ENCODE measurements around the gene SH3BGRL2.

The SH3BGRL2 gene

DNA sequence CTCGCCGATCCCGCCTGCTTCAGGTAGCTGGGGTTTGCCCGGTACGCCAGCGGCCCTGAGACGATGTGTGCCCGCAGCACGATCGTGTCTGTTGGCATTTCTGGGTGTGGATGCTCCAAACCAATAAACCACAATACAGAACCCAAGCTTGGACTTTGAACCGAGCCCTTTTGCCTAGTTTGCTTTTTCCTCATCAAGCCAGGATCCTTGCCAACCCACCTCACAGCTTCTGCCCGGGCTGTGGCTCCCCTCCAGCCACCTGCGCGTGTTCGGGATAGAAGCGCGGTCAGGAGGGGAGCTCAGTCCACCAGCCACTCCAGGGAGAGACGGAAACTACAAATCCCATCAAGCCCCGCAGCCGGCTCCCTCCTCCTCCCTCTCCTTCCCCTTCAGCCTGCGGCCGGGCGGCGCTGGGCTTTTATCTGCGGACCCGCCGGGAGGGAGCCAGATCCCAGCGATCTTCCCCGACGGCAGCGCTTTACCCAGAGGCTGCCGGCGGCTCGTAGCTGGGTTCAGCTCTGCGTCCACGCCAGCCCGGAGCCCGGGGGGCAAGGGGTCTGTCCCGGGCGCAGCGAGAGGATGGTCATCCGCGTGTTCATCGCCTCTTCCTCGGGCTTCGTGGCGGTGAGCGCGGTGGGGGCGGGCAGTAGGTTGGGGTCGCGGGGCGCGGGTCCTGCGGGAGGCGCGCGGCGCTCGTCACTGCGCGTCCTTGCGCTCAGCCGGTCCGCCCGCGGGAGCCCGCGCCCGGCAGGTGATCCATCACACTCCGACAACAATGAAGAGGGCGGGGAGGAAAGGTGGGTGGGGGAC is at the start of gene SH3BGRL2:
SH3BGRL2 (plus strand) TSS at position 447 of the 810 bp plus-strand sequence; CDS start at position 580, 133 bp downstream.
- intact Hi-C loops (cut with DNase I): no loop called here
- DNase-seq: peak; percentile 60 to 96 (median 78)

DNA sequence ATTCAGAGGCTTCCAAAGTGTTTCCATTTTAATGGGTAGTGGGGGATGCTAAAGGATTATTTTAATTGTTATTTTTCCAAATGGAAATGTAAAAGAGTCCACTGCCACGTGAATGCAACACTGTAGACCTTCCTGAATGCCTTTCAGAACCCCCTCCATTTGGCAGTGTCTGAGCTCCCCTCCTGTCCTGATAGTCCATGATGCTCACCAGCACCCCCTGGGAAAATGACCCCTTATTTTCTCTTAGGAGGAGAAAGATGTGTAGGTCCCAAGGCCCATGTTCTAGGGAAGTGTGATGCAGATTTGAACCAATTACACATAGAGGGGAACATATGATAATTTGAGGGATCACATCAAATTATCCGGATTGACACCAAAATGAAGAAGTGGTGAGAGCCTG is 46.8 kb upstream of the SH3BGRL2 start:
- intact Hi-C loops (cut with DNase I): no loop called here
- no peak for DNase-seq

- DNase-seq: no peak
Observed at GRCh38 chr6:79586548-79586947, 44.6 kb upstream of the SH3BGRL2 start.

GRCh38 chr6:79589701-79590100 is 41.4 kb upstream of the SH3BGRL2 start:
- intact Hi-C loops (cut with DNase I): no loop called here
- no peak for DNase-seq

More at GRCh38 chr6:79586548-79586947, 44.6 kb upstream of the SH3BGRL2 start:
- intact Hi-C loops (cut with DNase I): no loop called here

GRCh38 chr6:79597155-79597554 is 34.0 kb upstream of the SH3BGRL2 start:
- DNase-seq: no peak
- intact Hi-C loops (cut with DNase I): no loop called here

DNA sequence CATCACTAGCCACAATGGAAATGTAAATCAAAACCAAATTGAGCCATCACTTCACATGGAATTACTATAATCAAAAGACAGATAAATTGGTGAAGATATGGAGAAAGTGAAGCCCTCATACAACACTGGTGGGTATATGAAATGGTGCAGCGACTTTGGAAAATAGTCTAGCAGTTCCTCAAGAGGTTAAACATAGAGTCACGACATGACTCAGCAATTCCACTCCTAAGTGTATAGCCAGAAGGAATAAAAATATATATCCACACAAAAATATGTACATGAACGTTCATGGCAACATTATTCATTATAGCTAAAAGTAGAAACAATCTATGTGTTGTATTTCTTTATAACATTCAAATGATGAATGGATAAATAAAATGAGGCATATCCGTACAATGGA is 33.1 kb upstream of the SH3BGRL2 start:
- intact Hi-C loops (cut with DNase I): no loop called here
- no peak for DNase-seq

- no peak for DNase-seq
- intact Hi-C loops (cut with DNase I): no loop called here
Observed at GRCh38 chr6:79599725-79600259, 31.3 kb upstream of the SH3BGRL2 start.

DNA sequence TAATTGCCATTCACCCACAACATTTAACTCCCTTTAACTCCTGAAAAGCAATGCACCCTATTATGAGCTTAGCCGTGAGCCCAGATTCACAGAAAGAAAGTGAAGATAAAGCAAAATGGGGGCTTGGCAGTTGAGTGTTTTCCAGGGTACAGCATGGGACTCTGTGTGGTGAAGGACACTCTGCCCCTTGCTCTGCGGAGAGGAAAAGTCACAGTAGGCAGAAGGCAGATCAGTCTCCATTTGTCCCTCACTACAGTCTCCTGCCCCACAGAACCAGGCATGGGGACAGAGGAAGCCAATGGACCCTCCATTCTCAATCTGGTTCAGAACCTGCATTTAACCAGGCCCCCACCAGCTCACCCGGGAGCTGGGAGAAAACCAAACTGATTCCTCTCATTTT is 30.8 kb upstream of the SH3BGRL2 start:
- DNase-seq: no peak
- intact Hi-C loops (cut with DNase I): no loop called here

DNA sequence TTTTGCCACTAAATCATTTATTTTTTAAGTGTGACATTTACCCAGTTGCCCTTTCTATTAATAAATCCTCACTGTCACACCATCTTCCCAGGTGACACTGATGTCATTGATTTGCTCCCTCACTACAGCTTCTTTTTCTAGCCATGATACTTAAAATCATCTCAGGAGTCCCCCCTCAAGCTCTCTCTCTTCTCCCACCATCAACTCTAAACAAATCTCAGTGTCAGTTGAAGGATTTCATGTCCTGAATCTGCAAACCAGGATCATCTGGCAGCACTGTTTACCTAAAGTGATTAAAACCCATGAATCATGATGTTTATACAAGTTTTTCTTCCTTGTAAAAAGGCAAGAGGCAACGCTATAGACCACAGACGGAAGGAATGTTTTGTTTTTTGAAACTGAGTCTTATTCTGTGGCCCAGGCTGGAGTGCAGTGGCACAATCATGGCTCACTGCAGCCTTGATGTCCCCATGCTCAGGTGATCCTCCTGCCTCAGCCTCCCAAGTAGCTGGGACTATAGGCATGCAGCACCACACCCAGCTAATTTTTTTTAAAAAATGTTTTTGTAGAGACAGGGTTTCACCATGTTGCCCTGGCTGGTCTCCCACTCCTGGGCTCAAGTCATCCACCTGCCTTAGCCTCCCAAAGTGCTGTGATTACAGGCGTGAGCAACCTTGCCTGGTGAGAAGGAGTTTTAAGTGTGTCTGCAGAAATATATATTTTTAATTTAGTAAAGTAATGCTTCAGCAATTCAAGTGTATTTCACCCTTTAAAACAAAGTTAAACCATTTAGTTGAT is 30.1 kb upstream of the SH3BGRL2 start:
- intact Hi-C loops (cut with DNase I): no loop called here

GRCh38 chr6:79602859-79603258 is 28.3 kb upstream of the SH3BGRL2 start:
- intact Hi-C loops (cut with DNase I): no loop called here
- no peak for DNase-seq

More for the DNA sequence above, 30.1 kb upstream of the SH3BGRL2 start:
- no peak for DNase-seq

DNA sequence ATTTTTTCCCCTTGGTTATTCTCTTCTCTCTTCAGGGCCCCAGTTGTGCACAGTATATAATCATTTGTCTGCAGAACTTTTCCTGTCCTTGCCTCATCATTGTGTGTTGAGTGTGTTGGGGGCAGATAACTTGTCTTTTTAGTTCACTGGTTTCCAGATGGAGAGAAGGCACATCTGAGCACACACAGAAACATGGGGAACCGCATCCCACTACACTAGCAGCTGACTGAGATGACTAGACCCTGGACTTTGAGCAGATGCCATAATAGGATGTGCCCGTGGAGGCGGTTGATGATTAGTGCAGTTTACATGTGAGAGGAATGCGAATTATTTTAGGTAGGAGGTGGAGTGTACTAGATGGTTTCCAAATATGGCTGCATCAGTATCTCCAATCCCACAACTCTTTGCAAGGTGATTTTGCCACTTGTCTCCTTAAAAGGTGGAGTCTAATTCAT is 26.5 kb upstream of the SH3BGRL2 start:
- intact Hi-C loops (cut with DNase I): no loop called here
- peak in 1 of 10 donors; percentile 69 for DNase-seq

DNA sequence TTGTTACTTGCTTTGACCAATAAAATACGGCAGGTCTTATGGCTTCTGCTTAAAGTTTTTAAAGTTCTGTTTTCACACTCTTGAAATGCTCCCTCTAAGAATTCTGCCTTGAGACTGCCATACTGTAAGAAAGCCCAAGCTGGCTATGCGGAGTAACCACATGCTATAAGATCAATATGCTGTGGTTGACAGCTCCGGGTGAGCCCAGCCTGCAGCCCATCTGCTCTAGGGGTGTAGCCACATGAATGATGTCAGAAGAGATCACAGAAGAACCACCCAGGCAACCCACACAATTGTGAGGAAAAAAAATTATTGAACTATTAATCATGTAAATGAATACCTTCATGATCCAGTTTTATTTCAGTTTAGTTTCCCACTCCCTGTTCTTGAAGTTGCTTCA is 26.1 kb upstream of the SH3BGRL2 start:
- DNase-seq: no peak
- intact Hi-C loops (cut with DNase I): no loop called here

GRCh38 chr6:79605968-79606764 is 25.0 kb upstream of the SH3BGRL2 start:
- intact Hi-C loops (cut with DNase I): no loop called here
- no peak for DNase-seq

- intact Hi-C loops (cut with DNase I): no loop called here
- no peak for DNase-seq
Observed at GRCh38 chr6:79607000-79607399, 24.1 kb upstream of the SH3BGRL2 start.

DNA sequence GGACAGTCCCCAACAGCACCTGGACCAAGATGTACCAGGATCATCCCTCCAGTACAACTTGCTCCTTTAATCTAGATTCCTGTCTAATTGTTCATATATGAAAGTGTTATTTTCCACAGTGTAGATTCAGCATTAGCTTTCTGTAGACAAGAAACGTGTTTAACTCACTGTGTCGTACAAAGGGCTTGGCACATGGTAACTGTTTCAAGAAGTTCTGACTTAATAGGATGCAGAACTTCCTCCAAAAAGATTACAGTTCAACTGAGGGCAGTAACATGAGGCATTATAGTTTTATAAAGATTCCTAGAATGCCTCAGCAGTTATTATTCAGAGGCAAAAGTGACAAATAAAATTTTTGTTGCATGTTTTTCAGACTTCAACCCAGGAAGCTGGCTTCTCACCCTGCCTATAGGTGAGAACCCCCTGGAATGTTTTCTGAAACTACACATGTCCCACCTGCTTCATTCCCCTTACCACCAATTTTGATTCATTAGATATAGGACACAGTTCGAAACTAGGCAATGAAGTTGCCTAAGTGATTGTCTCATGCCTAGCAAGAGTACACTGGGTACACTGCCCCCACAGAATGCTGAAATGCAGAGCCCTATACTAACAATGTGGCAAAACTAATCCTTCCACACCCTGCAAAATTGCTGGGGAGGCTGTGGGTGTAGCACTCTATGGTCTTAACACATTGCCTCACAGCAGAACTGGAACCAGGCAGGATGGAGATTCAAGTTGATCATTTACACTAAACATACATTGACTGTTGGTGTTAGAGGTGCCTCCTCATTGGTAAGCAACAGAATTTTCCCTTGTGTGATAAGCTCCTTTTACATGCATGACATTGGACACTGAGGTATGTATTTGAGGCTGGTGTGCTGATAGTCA is 22.6 kb upstream of the SH3BGRL2 start:
- peak in 2 of 10 donors; percentile 20 to 77 for DNase-seq
- intact Hi-C loops (cut with DNase I): no loop called here

GRCh38 chr6:79609225-79609595 is 21.9 kb upstream of the SH3BGRL2 start:
- no peak for DNase-seq
- intact Hi-C loops (cut with DNase I): no loop called here

DNA sequence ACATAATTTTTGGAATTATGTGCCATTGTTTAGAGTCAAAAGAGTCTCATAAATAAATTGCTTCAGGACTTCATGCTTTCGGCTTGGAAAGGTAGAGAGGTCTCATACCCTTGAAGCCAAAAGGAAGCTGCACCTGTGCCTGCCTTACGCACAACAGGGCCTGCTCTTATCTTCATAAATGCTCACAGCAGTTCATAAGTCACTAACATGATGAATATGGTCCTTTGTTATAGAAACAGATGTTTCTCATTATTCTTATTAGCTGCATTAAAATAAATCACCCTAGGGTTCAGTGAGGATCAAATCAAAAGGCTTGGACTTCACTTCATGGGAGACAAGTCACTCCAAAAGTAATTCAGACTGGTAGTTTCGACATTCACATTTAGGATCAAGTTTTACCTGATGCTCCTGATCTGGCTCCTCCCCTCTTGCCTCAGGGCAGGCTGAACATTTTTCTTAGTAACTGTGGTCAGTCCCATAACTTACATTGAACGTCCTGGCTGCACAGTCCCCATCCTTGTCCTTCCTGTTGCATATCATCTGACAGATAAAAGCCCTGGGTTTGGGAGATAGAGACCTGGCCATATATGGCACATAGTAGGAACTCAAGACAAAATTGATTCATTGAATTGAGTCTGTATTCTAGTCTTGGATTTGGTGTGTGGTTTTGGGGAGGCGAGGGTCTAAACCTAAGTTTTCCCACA is 20.7 kb upstream of the SH3BGRL2 start:
- intact Hi-C loops (cut with DNase I): no loop called here
- DNase-seq: no peak

DNA sequence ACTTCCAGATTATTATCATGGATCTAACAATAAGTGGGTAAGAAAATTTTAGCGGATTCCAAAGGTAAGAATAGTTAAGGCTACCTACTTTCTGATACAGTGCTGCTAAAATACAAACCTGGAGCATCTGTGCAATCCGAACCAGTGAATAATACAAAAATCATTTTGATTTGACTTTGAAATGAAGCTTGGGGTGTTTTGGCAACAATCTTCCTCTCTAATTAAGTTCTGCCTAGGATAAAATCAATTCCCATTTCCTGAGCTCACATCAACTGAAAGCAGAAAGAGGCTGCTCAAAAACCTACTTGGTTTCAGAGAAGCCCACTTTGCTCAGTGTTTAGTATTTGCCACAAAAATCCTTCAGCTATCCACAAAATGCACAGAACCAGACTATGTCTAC is 18.7 kb upstream of the SH3BGRL2 start:
- DNase-seq: no peak
- intact Hi-C loops (cut with DNase I): no loop called here

GRCh38 chr6:79612918-79613317 is 18.2 kb upstream of the SH3BGRL2 start:
- intact Hi-C loops (cut with DNase I): no loop called here
- DNase-seq: no peak
